Measurements from ENCODE around the gene RPL39L.

GRCh38 chr3:187085933-187086332 is 53.4 kb downstream of the RPL39L start:
- TF ChIP-seq CTCF (IDR thresholded peaks at IDR 0.05; ENCODE audit: low read depth, low read length) (no peak), MAX (IDR thresholded peaks at IDR 0.05; ENCODE audit: low read depth, low read length) (no peak)
